Adipocyte (in vitro differentiated cells): ENCODE results near the gene PDX1.

Experiments used
- DNase-seq: peaks from one replicate; pipeline ENCODE4 v3.0.0-alpha.2; 2015; ENCODE audit warnings: low read depth
- H3K27me3 ChIP-seq: replicated peaks from 2 replicates; pipeline ENCODE4 v1.7.0; 2013; ENCODE audit warnings: mild to moderate bottlenecking, low read length, moderate library complexity; ENCODE audit not compliant: control insufficient read depth, insufficient read depth
- H3K36me3 ChIP-seq: 2 replicates; pipeline ENCODE4 v1.7.0; 2013; ENCODE audit warnings: low read length, mild to moderate bottlenecking, moderate library complexity; ENCODE audit not compliant: control insufficient read depth, insufficient read depth, severe bottlenecking
- H3K4me1 ChIP-seq: 2 replicates; pipeline ENCODE4 v1.7.0; 2013; ENCODE audit warnings: mild to moderate bottlenecking, low read length, moderate library complexity; ENCODE audit not compliant: control insufficient read depth, insufficient read depth
- H3K4me3 ChIP-seq: 2 replicates; pipeline ENCODE4 v1.7.0; 2013; ENCODE audit warnings: mild to moderate bottlenecking, low read length, moderate library complexity
- H3K9ac ChIP-seq: 2 replicates; pipeline ENCODE4 v1.7.0; 2013; ENCODE audit warnings: mild to moderate bottlenecking, low read length, moderate library complexity
- H3K9me3 ChIP-seq: 2 replicates; pipeline ENCODE4 v1.7.0; 2013; ENCODE audit warnings: mild to moderate bottlenecking, low read length, moderate library complexity; ENCODE audit not compliant: control insufficient read depth

Gene PDX1

DNA sequence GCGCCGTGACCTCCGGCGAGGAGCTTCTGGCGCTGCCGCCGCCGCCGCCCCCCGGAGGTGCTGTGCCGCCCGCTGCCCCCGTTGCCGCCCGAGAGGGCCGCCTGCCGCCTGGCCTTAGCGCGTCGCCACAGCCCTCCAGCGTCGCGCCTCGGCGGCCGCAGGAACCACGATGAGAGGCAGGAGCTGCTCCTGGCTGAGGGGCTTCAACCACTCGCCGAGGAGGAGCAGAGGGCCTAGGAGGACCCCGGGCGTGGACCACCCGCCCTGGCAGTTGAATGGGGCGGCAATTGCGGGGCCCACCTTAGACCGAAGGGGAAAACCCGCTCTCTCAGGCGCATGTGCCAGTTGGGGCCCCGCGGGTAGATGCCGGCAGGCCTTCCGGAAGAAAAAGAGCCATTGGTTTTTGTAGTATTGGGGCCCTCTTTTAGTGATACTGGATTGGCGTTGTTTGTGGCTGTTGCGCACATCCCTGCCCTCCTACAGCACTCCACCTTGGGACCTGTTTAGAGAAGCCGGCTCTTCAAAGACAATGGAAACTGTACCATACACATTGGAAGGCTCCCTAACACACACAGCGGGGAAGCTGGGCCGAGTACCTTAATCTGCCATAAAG, 4.8 kb downstream of the PDX1 start:
- no peak for DNase-seq
- H3K4me1 ChIP-seq: peaks cover 6% of the 10 kb centered on the region
- H3K9ac ChIP-seq: no peak overlapping the region
- H3K9me3 ChIP-seq: no peaks in the 10 kb centered on the region
- H3K4me3 ChIP-seq: no peak overlapping the region
- no peaks in the 10 kb centered on the region for H3K36me3 ChIP-seq
- H3K27me3 ChIP-seq: peaks cover 78% of the 10 kb centered on the region

DNA sequence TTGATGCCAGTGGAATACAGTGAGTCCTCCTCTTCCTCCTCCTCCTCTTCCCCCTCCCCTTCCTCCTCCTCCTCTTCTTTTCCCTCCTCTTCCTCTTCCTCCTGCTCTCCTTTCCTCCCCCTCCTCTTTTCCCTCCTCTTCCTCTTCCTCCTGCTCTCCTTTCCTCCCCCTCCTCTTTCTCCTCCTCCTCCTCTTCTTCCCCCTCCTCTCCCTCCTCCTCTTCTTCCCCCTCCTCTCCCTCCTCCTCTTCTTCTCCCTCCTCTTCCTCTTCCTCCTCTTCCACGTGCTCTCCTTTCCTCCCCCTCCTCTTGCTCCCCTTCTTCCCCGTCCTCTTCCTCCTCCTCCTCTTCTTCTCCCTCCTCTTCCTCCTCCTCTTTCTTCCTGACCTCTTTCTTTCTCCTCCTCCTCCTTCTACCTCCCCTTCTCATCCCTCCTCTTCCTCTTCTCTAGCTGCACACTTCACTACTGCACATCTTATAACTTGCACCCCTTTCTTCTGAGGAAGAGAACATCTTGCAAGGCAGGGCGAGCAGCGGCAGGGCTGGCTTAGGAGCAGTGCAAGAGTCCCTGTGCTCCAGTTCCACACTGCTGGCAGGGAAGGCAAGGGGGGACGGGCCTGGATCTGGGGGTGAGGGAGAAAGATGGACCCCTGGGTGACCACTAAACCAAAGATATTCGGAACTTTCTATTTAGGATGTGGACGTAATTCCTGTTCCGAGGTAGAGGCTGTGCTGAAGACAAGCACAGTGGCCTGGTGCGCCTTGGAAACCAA, 5.6 kb downstream of the PDX1 start:
- Histone ChIP-seq H3K27me3 (peaks cover 82% of the 10 kb centered on the region), H3K4me1 (peaks cover 6% of the 10 kb centered on the region)

DNA sequence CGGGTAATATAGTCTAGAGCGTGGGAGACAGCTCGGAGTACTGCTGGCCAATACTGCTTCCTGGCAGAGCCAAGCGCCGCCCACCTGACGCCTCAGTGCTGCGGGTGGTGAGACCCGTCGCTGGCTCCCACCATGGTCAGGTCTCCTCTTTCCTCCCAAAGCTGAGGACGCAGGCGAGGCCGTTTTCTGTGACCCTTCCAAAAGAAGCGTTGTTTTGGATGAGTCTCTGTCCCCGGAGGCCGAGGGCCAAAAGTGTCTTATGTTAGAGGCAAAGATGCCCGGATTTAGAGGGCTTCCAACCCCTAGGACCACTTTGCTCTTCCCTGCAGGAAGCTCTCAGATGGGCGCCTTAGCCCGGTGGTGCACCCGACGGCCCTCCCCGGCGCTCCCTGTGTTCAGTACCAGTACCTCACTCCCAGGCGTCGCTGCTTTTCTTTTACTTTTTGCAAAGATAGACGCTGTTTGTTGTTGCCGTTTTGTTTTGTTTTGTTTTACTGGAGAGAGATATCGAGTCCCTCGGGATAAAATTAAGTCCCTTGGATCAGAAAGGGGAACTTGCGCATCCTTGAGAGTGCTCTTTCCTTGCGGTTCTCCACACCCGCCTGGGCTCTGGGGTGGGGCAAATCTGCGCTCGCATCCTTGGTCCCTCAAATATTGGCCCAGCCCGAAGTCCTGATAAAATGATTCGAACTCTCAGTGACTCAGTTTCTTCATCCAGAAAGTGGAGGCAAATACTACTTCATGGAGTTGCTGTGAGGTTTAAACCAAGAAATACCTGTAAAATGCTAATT, 7.0 kb downstream of the PDX1 start:
- no peaks in the 10 kb centered on the region for H3K9me3 ChIP-seq
- no peak for DNase-seq
- H3K4me3 ChIP-seq: no peak overlapping the region
- H3K9ac ChIP-seq: no peak overlapping the region
- no peaks in the 10 kb centered on the region for H3K36me3 ChIP-seq
- H3K4me1 ChIP-seq: no peaks in the 10 kb centered on the region
- peaks cover 81% of the 10 kb centered on the region for H3K27me3 ChIP-seq

More for the DNA sequence above, 5.6 kb downstream of the PDX1 start:
- Histone ChIP-seq H3K36me3 (no peaks in the 10 kb centered on the region), H3K9ac (no peak overlapping the region), H3K4me3 (no peak overlapping the region), H3K9me3 (no peaks in the 10 kb centered on the region)
- no peak for DNase-seq

DNA sequence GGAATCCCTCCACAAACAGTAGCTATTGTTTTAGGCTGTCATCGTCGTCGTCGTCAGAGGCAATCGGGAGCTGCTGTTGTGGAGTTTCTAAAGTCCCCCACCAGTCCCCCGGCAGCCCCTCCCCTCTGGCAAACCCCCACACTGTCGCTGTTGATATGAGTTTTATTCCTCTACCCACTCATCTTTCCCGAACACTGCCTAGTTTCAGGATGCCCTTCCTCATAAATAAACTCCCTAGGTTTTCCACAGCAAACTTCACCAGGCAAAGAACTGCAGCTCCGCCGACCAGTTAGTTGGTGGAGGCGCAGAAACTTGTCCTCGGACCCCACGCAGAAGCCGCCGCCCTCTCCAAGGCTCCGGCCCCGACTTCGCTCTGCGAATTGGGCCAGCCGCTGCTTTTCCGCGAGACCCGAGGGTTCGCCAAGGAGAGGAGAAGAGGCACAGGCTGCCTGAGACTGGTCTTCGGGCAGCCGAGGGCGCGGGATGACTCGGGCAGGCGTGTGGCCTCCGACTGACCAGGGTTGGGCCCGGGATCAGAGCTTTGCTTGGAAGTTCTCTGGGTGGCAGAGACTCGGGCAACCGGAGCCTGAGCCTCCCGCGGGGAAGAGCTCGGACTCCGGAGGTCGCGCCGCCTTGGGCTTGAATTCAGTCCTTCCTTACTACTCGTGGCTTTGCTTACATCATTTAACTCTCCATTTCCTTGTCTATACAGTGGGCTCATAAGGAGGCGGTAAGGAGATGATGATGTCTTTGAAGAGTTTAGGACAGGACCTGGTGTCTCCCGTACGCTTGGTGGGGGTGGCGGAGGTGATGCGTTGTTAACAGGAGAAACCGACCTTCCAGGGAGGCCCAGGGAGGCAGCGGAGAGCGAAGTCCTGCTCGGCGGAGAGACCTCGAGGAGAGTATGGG, 7.9 kb downstream of the PDX1 start:
- peaks cover 72% of the 10 kb centered on the region for H3K27me3 ChIP-seq
- H3K4me3 ChIP-seq: no peak overlapping the region
- no peaks in the 10 kb centered on the region for H3K4me1 ChIP-seq
- no peak for DNase-seq
- no peaks in the 10 kb centered on the region for H3K36me3 ChIP-seq
- H3K9me3 ChIP-seq: no peaks in the 10 kb centered on the region
- no peak overlapping the region for H3K9ac ChIP-seq

DNA sequence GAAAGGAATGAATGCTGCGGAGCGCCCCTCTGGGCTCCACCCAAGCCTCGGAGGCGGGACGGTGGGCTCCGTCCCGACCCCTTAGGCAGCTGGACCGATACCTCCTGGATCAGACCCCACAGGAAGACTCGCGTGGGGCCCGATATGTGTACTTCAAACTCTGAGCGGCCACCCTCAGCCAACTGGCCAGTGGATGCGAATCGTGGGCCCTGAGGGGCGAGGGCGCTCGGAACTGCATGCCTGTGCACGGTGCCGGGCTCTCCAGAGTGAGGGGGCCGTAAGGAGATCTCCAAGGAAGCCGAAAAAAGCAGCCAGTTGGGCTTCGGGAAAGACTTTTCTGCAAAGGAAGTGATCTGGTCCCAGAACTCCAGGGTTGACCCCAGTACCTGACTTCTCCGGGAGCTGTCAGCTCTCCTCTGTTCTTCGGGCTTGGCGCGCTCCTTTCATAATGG, 8.6 kb downstream of the PDX1 start:
- Histone ChIP-seq H3K9me3 (no peaks in the 10 kb centered on the region), H3K36me3 (no peaks in the 10 kb centered on the region), H3K4me1 (no peaks in the 10 kb centered on the region), H3K4me3 (no peak overlapping the region), H3K9ac (no peak overlapping the region), H3K27me3 (peaks cover 65% of the 10 kb centered on the region)
- no peak for DNase-seq

DNA sequence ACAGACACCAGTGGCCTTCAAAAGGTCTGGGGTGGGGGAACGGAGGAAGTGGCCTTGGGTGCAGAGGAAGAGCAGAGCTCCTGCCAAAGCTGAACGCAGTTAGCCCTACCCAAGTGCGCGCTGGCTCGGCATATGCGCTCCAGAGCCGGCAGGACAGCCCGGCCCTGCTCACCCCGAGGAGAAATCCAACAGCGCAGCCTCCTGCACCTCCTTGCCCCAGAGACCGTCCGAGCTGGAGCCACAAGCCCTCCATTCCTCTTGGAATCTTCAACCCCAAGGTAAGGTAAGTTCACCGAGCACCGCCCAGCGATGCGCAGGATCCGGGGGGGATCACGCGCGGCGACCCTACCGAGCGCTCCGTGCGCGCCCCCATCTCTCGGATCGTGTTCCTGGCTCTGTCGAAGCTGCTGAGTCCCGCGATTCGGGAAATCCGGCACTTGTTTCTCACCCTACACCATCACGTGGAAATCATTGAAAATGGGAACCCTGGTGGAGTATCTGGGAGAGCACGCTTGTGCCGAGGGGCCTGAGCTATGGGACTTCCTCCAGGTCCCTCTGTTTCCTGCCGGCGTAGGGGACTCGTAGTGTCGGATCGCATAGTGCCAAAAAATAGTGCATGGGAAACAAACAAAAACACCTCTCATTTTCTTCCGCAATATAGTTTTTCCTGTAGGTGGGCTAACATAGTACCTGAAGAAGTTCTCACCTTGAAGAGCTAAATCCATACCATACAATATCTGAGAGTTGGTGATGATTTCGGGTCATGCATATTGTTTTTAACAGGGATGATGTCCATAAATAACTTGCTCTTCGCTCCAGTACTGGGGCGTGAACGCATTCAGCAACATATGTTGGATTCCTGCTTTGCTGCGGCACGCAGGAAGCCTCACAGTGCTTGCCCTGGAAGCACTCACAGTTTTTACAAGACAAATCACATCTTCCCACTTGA, 9.3 kb downstream of the PDX1 start:
- Histone ChIP-seq H3K9me3 (no peaks in the 10 kb centered on the region), H3K4me3 (no peak overlapping the region), H3K9ac (no peak overlapping the region), H3K36me3 (no peaks in the 10 kb centered on the region), H3K4me1 (no peaks in the 10 kb centered on the region), H3K27me3 (peaks cover 64% of the 10 kb centered on the region)
- no peak for DNase-seq

DNA sequence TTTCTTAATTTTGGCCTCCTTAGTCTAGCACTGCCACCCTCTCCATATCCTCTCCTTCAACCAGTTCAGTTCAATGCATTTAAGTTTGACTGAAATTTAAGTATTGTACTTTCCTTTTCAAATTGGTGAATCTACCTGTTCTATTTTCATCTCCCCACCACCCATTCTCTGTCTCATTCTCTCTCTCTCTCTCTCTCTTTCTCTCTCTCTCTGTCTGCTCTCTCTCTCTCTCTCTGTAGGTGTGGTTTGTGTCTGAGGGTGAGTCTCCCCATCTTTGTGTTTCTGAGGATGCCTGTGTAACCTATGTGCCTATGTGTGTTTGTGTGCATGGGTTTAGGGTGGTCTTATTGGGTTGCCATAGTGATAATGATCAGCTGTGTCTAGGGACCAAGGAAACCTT, 10.1 kb downstream of the PDX1 start:
- no peak for DNase-seq
- Histone ChIP-seq H3K4me3 (no peak overlapping the region), H3K27me3 (peaks cover 62% of the 10 kb centered on the region), H3K9me3 (no peaks in the 10 kb centered on the region), H3K4me1 (no peaks in the 10 kb centered on the region), H3K36me3 (no peaks in the 10 kb centered on the region), H3K9ac (no peak overlapping the region)

DNA sequence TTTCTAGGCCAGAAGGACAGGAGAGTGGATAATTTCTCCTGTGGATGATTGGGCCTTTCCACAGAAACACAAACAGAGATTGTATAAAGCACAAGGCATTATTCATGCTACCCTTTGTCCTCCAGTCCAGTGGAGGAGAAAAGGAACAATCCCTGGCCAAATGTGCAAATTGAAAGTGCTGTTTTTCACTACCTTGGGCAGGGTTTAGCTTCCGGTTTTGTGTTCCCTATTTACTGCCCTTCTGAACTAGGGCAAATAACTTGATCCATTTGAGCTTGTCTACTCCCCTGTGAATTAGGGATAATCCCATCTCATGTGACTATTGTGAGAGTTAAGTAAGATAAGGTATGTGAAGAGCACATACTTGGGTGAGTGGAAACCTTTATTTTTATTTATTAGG, 13.3 kb downstream of the PDX1 start:
- Histone ChIP-seq H3K27me3 (peaks cover 40% of the 10 kb centered on the region), H3K4me3 (no peak overlapping the region), H3K4me1 (no peaks in the 10 kb centered on the region), H3K36me3 (no peaks in the 10 kb centered on the region), H3K9me3 (no peaks in the 10 kb centered on the region), H3K9ac (no peak overlapping the region)
- no peak for DNase-seq

DNA sequence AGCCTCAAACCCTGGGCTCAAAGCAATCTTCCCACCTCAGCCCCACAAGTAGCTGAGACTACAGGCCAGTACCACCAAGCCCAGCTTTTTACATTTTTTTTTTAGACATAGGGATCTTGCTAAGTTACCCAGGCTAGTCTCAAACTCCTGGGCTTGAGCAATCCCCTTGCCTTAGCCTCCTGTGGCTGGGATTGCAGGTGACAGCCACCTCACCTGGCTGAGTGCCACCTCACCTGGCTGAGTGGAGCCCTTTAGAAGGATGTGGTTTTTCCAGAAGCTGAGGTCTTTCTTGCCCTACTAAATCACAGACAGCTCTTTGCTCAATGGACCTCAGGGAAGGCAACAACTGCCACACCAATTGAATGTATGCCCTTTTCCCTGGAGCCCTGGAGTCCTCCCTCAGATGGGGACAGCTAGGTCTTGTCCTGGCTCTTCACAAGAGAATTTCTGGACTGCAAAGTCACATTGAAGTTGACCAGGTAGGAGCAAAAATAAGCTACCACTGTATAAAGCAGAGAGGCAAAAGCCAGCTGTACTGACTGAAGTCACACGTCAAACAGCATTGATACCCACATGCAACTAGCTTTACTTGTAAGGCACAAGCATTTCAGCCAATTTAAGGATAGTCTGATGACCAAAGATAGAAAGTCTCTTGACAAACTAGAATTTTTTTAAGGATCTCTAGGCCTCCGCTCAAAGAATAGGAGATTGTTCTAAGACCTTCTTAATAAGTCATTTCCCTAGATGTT, 14.0 kb downstream of the PDX1 start:
- H3K27me3 ChIP-seq: peaks cover 33% of the 10 kb centered on the region
- no peak overlapping the region for H3K4me3 ChIP-seq

More for the DNA sequence above, 14.0 kb downstream of the PDX1 start:
- no peak for DNase-seq
- Histone ChIP-seq H3K9ac (no peak overlapping the region), H3K4me1 (no peaks in the 10 kb centered on the region), H3K36me3 (no peaks in the 10 kb centered on the region), H3K9me3 (no peaks in the 10 kb centered on the region)
